Osteocyte (in vitro differentiated cells): ENCODE measurements around the gene GSK3B. TPM values are rescaled to one million over a fixed set of nuclear protein-coding genes. Genes with fewer than 3 reads are reported as not detected.

Source experiments
- DNase-seq: peaks from one replicate; pipeline ENCODE4 v3.0.0; 2021; ENCODE audit warnings: mixed read lengths; ENCODE audit not compliant: unreplicated experiment; ENCODE audit errors: extremely low spot score
- H3K27ac Mint-ChIP-seq: one replicate; pipeline ENCODE4 v1.8.0; 2021; ENCODE audit warnings: mild to moderate bottlenecking, mixed read lengths; ENCODE audit not compliant: unreplicated experiment
- H3K27me3 Mint-ChIP-seq: one replicate; pipeline ENCODE4 v1.8.0; 2021; ENCODE audit warnings: mixed read lengths; ENCODE audit not compliant: unreplicated experiment
- H3K36me3 Mint-ChIP-seq: one replicate; pipeline ENCODE4 v1.8.0; 2021; ENCODE audit warnings: mixed read lengths; ENCODE audit not compliant: unreplicated experiment
- H3K4me1 Mint-ChIP-seq: one replicate; pipeline ENCODE4 v1.8.0; 2021; ENCODE audit warnings: mixed read lengths; ENCODE audit not compliant: unreplicated experiment
- H3K4me3 Mint-ChIP-seq: one replicate; pipeline ENCODE4 v1.8.0; 2021; ENCODE audit warnings: mild to moderate bottlenecking, moderate library complexity, mixed read lengths; ENCODE audit not compliant: unreplicated experiment
- H3K9me3 Mint-ChIP-seq: one replicate; pipeline ENCODE4 v1.8.0; 2021; ENCODE audit warnings: mixed read lengths; ENCODE audit not compliant: unreplicated experiment
- total RNA-seq: library from RNA; stranded (reverse); gene quantifications from 2 replicates; pipeline ENCODE4 v1.2.1, GENCODE V29; 2021
- TF ChIP-seq, protein P1 (sequence below): fragments of 200-600 bp; sonication (generic); IDR thresholded peaks from 2 replicates; pipeline ENCODE4 v1.5.0; 2021; ENCODE audit warnings: antibody characterized with exemption, mild to moderate bottlenecking, moderate library complexity

GSK3B gene
- total RNA-seq, 1 donor from 2014 or later: 80.0 TPM

DNA sequence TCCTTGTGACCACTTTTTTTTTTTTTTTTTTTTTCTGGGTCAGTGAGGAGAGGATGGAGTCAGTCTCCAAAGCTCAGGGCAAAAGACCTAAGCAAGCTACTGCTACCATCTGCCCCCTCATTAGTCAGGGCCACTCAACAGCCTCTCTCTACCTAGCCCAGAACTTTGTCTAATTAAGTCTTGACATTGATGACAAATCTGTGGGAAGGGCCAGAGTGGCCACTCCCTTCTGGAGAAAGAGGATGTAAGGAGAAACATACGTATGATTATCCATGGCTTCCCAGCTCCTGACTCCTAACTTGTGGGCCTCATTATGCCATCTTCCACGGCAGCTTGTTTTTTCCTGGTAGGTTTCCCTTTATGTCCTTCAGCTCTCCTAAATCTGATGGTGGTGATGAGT, 274.4 kb downstream of the GSK3B start:
- H3K9me3 Mint-ChIP-seq: no peaks in the 10 kb centered on the region
- H3K4me3 Mint-ChIP-seq: no peak overlapping the region
- no peaks in the 10 kb centered on the region for H3K4me1 Mint-ChIP-seq
- no peak overlapping the region for H3K27ac Mint-ChIP-seq
- DNase-seq: no peak
- TF ChIP-seq, protein P1, sequence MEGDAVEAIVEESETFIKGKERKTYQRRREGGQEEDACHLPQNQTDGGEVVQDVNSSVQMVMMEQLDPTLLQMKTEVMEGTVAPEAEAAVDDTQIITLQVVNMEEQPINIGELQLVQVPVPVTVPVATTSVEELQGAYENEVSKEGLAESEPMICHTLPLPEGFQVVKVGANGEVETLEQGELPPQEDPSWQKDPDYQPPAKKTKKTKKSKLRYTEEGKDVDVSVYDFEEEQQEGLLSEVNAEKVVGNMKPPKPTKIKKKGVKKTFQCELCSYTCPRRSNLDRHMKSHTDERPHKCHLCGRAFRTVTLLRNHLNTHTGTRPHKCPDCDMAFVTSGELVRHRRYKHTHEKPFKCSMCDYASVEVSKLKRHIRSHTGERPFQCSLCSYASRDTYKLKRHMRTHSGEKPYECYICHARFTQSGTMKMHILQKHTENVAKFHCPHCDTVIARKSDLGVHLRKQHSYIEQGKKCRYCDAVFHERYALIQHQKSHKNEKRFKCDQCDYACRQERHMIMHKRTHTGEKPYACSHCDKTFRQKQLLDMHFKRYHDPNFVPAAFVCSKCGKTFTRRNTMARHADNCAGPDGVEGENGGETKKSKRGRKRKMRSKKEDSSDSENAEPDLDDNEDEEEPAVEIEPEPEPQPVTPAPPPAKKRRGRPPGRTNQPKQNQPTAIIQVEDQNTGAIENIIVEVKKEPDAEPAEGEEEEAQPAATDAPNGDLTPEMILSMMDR: no peak
- H3K36me3 Mint-ChIP-seq: peaks cover 6% of the 10 kb centered on the region
- H3K27me3 Mint-ChIP-seq: no peaks in the 10 kb centered on the region

DNA sequence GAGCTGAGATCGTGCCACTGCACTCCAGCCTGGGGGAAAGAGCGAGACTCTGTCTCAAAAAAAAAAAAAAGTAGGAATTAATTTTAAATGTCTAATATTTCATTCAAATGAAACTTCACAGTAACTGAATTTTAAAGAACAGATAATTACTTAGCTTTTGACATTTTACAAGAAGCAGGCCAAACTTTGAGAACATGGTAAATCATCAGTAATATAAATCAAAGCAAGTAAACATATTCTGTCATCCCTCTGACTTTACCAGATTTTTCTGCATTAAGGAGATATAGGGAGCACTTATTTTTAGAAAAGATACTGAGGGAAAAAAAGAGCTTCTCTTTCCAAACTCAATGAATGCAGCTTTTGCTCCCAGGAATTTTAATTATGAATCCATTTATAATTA, 275.3 kb downstream of the GSK3B start:
- no peak overlapping the region for H3K4me3 Mint-ChIP-seq
- peaks cover 5% of the 10 kb centered on the region for H3K36me3 Mint-ChIP-seq
- DNase-seq: no peak
- no peaks in the 10 kb centered on the region for H3K4me1 Mint-ChIP-seq
- no peaks in the 10 kb centered on the region for H3K27me3 Mint-ChIP-seq
- H3K27ac Mint-ChIP-seq: no peak overlapping the region
- TF ChIP-seq, protein P1: no peak
- H3K9me3 Mint-ChIP-seq: no peaks in the 10 kb centered on the region

DNA sequence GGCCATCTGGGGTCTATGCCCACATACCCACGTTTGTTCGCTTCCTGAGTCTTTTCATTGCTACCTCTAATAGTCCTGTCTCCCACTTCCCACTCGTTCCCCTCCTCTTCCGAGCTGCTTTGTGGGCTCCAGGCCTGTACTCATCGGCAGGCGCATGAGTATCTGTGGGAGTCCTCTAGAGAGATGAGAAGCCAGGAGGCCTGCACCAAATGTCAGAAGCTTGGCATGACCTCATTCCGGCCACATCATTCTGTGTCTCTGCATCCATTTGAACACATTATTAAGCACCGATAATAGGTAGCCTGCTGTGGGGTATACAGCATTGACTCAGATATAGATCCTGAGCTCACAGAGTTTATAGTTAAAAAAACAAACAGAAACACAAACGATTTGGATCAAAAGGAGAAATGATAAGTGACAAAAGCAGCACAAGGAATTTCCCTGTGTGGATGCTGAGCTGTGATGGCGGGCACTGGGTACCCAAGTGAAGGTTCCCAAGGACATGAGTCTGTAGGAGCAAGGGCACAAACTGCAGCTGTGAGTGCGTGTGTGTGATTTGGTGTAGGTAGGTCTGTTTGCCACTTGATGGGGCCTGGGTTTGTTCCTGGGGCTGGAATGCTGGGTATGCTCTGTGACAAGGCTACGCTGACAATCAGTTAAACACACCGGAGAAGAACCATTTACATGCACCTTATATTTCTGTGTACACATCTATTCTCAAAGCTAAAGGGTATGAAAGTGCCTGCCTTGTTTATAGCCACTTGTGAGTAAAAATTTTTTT, 276.5 kb downstream of the GSK3B start:
- no peak overlapping the region for H3K4me3 Mint-ChIP-seq
- no peaks in the 10 kb centered on the region for H3K36me3 Mint-ChIP-seq
- H3K27ac Mint-ChIP-seq: no peak overlapping the region
- H3K4me1 Mint-ChIP-seq: no peaks in the 10 kb centered on the region
- no peaks in the 10 kb centered on the region for H3K27me3 Mint-ChIP-seq
- no peaks in the 10 kb centered on the region for H3K9me3 Mint-ChIP-seq
- DNase-seq: no peak
- TF ChIP-seq, protein P1: no peak

DNA sequence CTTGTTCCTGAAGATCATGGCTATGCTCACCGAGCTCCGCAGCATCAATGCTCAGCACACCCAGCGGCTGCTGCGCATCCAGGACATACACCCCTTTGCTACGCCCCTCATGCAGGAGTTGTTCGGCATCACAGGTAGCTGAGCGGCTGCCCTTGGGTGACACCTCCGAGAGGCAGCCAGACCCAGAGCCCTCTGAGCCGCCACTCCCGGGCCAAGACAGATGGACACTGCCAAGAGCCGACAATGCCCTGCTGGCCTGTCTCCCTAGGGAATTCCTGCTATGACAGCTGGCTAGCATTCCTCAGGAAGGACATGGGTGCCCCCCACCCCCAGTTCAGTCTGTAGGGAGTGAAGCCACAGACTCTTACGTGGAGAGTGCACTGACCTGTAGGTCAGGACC, 277.2 kb downstream of the GSK3B start:
- no peaks in the 10 kb centered on the region for H3K9me3 Mint-ChIP-seq
- no peaks in the 10 kb centered on the region for H3K4me1 Mint-ChIP-seq
- H3K27ac Mint-ChIP-seq: no peak overlapping the region
- no peaks in the 10 kb centered on the region for H3K27me3 Mint-ChIP-seq
- TF ChIP-seq, protein P1: no peak
- no peaks in the 10 kb centered on the region for H3K36me3 Mint-ChIP-seq
- DNase-seq: no peak
- no peak overlapping the region for H3K4me3 Mint-ChIP-seq

DNA sequence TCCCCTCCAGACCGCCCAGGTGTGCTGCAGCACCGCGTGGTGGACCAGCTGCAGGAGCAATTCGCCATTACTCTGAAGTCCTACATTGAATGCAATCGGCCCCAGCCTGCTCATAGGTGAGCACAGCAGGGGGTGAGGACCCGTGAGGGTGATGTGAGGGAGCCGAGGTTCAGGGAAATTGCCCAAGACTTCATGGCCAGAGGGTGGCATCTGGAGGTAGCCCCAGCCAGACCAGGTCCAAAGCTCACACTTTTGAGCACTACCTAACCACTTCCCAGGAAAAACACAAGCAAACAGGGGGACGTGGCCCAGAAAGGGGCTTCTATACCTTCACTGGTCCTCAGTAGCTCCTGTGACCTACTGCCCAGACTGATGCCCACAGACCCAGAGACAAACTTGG, 278.5 kb downstream of the GSK3B start:
- no peak for DNase-seq
- no peaks in the 10 kb centered on the region for H3K27me3 Mint-ChIP-seq
- no peak overlapping the region for H3K27ac Mint-ChIP-seq
- H3K9me3 Mint-ChIP-seq: no peaks in the 10 kb centered on the region
- H3K36me3 Mint-ChIP-seq: no peaks in the 10 kb centered on the region
- H3K4me3 Mint-ChIP-seq: no peak overlapping the region
- no peaks in the 10 kb centered on the region for H3K4me1 Mint-ChIP-seq
- TF ChIP-seq, protein P1: no peak
